ENCODE measurements around the gene OBSCN.

OBSCN gene

DNA sequence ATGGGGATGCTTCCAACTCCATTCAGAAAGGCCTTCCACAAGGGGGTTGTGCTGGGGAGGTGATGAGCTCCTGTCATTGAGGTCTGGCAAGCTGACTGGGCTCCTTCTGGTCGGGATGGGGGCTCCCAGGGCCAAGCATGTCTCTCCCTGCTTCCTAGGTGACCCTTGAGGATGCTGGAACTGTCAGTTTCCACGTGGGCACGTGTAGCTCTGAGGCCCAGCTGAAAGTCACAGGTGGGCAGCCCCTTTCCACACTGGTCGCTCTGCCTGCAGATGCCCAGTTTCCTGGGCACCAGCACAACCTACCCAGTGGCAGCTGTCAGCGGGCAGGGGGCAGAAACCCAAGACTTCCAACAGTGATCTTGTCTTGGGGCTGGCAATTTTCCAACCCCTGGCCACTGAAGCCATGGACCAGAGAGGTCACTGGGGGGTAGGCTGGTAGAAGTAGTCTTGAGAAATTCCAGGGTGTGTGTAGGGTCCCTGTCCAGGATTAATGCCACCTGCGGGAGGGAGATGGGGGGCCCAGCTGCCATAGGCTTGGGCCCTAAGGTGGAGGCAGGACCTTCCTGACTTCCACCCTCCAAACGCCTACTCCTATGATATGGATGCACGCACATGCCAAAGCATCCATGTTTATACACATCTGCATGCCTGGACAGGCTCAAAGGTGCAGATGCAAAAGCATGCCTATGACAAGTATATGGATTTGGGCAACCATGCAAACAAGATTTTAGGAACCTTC, 101.7 kb downstream of the OBSCN start:
- DNase-seq, result no peak

DNA sequence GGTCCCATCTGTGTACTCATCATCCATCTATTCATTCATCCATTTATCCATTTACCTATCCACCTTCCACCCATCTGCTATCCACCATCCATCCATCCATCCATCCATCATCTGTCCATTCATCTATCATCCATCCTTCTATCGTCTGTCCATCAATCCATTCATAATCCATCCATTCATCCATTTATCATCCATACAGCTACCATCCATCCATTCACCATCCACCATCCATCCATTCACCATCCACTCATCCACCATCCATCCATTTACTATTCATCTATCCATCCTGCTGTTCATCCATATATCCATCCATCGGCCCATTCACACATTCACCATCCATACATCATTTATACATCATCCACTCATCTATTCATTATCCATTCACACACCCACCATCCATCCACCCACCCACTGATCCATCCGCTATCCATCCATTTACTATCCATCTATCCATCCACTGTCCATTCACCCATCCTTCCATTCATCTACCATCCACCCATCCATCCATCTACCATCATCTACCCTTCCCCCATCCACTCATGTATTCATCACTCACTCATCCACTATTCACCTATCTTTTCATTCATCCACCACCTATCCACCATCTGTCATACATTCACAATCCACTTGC, 102.4 kb downstream of the OBSCN start:
- DNase-seq, result no peak

DNA sequence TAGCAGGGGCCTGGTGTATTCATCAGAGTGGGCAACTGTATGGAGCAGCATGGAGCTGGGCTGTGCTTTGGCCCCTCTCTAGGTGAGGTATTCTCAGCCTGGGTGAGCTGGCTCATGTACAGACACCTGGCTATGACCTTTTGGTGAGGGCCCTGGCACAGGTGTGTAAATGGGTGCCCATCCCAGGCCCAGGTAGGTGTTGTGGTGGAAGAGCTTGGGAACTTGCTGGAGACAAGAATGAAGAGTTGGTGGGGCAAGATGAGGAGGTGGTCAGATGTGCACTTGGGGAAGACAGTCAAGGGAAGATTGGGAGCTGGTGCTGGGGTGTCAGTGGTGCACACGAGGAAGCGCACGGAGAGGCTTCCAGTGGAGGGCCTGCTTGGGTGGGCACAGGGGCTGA, 103.2 kb downstream of the OBSCN start:
- DNase-seq, result no peak

DNA sequence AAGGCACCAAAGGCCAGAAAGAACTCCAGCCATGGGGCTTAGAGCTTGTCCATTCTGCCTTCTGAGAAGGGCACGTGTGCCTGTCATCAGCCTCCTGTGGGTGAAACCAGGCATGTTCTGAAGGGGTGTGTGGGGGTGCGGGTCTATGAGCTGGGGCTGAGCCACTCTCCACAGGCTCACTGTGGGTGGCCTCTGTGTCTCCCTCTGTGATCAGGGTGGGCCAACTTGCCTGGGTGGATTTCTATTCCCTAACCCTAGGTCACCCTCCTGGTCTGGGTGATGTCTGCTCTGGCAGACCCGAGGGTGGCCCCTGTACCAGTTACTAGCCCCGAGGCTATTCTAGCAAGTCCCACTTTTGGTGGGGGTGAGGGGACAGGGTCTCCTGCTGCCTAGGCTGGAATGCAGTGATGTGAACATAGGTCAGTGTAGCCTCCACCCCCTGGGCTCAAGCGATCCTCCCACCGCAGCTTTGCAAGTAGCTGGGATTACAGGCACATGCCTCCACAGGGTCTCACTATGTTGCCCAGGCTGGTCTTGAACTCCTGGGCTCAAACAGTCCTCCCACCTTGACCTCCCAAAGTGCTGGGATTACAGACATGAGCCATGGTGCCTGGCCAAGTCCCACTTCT, 104.4 kb downstream of the OBSCN start:
- DNase-seq, result no peak

DNA sequence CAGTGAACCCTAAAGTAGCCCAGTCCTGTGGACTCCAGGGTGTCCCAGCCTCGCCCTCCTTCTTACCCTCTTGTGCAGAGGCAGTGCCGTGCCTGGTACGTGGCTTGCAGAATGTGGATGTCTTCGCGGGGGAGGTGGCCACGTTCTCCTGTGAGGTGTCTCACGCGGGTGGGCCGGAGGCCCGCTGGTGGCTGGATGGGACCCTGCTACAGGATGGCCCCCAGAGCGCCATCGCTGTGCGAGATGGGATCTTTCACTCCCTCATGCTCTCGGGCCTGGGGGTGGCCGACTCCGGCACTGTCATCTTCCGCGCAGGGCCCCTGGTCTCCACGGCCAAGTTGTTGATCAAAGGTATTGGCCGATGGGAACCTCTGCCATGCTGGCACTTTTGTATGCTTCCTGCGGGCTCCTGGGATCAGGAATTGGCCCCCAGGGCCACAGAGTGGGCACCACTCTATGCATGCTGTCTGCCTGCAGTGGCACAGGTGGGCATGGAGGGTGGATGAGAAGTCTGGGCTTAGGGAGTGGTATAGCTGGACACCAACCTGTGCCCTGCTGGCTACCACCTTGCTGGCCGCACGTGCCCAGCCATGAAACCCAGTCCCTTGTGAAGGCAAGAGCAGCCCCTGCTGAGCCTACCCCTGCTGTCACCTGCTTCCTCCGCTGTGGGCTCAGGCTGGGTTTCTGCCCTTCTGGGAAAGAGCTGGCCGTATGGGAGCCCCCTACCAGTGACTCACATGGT, 105.9 kb downstream of the OBSCN start:
- no peak for DNase-seq

DNA sequence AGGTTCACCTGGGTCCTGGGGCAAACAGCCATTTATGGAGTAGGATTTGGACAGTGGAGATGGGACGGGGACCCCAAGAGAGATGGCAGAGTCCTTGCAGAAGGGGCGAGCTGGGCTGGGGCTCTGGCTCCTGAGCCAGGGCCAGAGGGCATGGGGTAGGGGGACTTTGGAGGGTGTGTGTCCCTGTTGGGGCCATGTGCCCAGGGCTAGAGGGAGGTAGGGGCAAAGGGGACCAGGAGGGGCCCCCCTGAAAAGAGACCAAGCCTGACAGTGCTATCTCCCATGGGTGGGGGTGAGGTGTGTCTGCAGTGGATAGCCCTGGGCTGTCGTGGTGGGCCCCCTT, 106.4 kb downstream of the OBSCN start:
- no peak for DNase-seq

DNA sequence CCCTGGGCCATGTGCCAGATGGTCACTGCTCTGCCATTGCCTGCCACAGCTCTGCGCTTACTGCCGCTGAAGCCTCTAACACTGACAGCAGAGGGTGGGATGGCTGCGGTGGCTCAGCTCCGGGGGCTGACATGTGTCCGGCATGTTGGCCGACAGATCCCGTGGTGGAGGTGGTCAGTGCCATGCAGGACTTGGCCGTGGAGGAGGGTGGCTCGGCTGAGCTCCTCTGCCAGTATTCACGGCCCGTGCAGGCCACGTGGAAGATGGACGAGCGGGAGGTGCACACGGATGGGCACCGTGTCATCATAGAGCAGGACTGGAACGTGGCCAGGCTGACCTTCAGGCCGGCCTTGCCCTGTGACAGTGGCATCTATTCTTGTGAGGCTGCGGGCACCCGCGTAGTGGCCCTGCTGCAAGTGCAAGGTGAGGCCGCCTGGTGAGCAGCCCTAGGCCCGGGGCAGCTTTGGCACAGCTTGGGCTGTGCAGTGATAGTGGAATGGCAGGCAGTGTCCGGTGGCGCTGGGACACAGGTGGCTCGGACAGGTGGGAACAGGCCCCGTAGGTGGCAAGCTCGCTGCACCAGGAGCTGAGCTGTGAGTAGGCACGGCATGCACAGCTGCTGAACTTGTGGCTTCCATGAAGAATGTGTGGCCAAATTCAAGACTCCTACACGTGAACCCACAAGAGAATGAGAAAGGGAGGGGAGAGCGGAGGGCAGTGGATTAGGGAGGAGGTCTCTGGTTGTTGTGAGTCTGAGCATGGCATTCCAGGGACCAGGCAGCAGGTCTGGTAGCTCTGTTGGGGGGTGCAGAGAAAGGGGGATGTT, 107.0 kb downstream of the OBSCN start:
- DNase-seq, result no peak

DNA sequence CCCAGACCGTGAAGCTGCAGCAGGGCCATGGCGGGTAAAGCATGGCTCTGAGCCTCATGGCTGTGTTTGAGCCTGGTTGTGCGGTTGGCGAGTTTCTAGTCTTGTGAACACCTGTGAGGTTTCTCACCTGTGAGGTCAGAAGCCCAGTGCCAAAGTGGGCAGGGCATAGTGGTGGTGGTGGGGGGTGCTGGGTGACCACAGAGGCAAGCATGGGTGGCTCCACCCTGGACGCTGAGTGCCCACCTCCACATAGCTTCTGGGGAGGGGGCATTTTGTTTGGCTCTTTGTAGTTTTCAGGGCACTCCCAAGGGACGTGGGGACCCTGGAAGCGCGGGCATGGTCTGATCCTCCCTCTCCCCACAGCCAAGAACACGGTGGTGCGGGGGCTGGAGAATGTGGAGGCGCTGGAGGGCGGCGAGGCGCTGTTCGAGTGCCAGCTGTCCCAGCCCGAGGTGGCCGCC, 107.7 kb downstream of the OBSCN start:
- no peak for DNase-seq

DNA sequence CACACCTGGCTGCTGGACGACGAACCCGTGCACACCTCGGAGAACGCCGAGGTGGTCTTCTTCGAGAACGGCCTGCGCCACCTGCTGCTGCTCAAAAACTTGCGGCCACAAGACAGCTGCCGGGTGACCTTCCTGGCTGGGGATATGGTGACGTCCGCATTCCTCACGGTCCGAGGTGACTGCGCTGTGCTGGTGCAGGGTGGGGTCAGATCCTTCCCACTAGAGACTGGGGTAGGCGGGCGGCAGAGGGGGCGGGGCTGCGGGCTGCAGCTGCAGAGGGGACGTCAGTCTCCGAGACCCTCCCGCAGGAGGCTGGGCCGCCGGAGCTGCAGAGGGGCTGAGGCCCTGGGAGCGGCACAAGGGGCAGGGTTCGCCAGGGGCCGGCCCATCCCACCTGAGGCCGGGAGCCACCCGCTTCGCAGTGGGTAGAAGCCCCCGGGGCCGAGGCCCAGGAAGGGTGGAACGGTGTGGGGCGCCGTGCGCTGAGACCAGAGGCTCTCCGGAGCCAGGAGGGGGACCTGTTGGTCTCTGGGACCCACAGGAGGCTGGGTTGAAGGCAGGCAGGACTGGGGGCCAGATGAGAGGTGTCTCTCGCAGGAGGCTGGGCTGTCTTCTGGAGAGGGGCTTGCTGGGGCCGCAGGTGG, 108.2 kb downstream of the OBSCN start:
- DNase-seq, result no peak

DNA sequence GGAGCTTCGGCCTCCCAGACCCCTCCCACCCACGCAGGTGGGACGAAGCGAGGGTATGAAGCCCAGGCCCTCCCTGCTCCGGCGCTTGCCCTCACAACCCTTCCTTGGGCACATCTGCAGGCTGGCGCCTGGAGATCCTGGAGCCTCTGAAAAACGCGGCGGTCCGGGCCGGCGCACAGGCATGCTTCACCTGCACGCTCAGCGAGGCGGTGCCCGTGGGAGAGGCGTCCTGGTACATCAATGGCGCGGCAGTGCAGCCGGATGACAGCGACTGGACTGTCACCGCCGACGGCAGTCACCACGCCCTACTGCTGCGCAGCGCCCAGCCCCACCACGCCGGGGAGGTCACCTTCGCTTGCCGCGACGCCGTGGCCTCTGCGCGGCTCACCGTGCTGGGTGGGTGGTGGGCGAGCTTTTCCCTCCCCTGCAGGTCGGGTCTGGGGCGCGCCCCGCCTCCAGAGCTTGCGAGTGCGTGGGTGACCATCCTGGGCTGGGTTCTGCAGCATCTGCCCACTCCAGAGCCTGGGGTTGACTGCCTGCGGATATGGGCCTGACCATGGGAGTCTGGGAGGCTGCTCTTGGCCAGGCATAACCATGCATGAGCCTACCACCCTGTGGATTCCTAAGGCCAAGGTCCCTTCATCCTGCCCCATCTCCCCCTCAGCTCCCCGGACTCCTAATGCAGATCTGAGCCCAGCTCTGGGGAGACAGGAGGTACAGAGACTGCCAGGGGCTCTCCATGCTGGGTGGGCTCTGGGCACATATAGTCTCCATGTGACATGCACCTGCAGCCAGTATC, 108.9 kb downstream of the OBSCN start:
- DNase-seq, result no peak

DNA sequence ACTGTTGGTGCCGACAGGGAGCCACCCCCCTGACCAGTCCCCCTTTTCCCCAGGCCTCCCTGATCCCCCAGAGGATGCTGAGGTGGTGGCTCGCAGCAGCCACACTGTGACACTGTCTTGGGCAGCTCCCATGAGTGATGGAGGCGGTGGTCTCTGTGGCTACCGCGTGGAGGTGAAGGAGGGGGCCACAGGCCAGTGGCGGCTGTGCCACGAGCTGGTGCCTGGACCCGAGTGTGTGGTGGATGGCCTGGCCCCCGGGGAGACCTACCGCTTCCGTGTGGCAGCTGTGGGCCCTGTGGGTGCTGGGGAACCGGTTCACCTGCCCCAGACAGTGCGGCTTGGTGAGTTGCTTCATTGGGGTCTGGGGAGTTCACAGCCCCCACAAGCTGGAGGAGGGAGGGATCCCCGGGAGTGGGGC, 109.6 kb downstream of the OBSCN start:
- DNase-seq, result no peak

DNA sequence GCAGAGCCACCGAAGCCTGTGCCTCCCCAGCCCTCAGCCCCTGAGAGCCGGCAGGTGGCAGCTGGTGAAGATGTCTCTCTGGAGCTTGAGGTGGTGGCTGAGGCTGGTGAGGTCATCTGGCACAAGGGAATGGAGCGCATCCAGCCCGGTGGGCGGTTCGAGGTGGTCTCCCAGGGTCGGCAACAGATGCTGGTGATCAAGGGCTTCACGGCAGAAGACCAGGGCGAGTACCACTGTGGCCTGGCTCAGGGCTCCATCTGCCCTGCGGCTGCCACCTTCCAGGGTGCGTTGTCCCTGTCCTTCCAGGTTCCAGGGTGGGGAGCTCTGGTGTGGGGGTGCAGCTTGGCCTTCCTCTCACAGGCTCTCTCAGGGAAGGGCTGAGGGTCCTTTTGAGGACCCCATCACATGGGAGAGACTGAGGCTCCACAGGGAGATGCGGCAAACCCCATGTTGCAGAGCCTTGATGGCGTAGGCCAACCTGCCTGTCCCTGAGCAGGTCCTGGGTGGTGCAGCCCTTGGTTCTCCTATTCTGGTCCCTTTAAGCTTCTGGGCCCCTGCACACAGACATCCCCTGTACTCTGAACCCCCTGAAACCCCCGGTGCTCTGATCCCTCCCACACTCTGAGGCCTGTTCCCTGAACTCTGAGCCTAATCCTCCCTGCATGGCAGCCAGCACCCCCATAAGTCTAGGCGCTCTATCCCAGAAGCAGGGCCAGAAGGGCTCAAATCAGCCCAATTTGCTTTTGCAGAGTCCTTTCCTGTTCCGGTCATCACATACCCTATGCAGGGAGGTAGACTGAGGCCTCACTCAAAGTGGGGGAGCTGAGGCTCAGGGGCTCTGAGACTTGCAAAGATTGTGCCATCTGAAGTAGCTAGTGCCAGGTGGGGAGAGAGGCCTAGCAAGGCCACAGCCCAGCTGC, 110.3 kb downstream of the OBSCN start:
- no peak for DNase-seq

DNA sequence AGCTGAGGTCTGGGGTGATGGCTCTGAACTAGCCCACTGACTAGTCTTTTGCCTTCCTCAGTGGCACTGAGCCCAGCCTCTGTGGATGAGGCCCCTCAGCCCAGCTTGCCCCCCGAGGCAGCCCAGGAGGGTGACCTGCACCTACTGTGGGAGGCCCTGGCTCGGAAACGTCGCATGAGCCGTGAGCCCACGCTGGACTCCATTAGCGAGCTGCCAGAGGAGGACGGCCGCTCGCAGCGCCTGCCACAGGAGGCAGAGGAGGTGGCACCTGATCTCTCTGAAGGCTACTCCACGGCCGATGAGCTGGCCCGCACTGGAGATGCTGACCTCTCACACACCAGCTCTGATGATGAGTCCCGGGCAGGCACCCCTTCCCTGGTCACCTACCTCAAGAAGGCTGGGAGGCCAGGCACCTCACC, 111.0 kb downstream of the OBSCN start:
- no peak for DNase-seq

DNA sequence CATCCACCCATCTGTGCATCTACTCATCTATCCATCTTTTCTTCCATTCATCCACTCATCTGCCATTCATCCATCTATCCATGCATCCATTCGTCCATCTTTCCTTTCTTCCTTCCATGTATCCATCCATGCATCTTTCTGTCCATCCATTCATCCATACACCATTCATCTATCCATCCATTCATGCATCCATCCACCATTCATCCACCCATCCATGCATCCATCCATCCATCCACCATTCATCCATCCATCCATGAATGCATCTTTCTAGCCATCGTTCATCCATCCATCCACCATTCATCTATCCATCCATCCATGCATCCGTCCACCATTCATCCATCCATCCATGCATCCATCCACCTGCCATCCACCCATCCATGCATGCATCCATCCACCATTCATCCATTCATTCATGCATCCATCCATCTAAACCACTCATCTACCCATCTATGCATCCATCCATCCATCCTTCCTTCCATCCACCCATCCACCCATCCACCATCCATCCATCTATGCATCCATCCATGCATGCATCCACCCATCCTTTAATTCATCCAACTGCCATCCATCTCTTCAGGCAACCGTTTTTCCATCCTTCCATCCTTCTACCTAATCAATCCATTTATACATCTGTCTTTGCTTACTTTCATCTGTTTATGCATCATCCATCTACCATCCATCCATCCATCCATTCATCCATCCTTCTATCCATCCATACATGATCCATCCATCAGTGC, 111.7 kb downstream of the OBSCN start:
- DNase-seq, result no peak

DNA sequence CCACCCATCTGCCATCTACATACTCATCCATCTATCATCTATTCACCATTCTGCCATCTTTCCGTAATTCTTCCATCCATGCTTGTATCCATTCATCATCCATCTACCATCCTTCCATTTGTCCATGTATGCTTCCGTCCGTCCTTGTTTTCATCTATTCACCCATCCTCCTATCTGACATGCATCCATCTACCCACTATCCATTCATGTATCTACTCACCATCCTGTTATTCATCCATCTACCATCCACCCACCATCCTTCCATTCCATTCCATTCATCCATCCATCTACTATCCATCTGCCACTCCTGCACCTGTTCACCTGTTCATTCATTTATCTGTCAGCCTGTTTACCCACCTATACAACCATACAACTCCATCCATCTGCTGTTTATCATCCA, 112.5 kb downstream of the OBSCN start:
- no peak for DNase-seq

DNA sequence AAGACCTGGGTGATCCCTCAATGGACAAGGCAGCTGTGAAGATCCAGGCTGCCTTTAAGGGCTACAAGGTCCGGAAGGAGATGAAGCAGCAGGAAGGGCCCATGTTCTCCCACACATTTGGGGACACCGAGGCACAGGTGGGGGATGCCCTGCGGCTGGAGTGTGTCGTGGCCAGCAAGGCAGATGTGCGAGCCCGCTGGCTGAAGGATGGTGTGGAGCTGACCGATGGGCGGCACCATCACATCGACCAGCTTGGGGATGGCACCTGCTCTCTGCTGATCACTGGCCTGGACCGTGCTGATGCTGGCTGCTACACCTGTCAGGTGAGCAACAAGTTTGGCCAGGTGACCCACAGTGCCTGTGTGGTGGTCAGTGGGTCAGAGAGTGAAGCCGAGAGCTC, 113.6 kb downstream of the OBSCN start:
- no peak for DNase-seq

DNA sequence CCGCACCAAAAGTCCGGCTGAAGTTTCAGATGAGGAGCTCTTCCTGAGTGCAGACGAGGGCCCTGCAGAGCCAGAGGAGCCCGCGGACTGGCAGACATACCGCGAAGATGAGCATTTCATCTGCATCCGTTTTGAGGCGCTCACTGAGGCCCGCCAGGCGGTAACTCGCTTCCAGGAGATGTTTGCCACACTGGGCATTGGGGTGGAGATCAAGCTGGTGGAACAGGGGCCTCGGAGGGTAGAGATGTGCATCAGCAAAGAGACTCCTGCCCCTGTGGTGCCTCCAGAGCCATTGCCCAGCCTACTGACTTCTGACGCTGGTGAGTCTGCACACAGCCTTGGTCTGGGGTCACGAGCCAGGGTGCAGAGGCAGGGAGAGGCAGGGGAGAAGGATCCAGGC, 114.1 kb downstream of the OBSCN start:
- DNase-seq, result no peak

DNA sequence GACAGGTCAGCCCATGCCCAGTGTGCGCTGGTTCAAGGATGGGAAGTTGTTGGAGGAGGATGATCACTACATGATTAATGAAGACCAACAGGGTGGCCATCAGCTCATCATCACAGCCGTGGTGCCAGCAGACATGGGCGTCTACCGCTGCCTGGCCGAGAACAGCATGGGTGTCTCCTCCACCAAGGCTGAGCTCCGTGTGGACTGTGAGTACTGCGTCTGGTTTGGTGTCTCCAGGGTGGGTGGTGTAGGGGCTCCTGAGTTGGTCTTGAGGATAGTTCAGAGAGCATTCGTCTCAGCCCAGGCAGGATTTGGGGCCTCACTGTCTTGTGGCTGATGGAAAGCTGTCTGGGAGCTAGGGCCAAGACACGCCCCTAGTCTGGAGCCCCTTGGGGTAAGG, 115.6 kb downstream of the OBSCN start:
- DNase-seq, result no peak

DNA sequence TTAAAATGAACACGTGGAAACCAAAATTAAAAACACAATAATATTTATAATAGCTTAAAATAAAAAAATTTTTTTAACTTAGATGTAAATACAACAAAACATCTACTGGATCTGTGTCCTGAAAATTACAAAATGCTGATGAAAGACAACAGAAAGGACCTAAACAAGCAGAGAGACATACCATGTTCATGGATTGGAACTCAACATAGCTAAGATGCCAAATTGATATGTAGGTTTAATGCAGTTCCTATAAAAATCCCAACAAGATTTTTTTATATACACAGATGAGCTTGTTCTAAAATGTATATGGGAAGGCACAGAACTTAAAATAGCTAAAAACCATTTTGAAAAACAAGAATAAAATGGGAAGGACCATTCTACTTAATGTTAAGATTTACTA, 117.4 kb downstream of the OBSCN start:
- DNase-seq, result no peak

DNA sequence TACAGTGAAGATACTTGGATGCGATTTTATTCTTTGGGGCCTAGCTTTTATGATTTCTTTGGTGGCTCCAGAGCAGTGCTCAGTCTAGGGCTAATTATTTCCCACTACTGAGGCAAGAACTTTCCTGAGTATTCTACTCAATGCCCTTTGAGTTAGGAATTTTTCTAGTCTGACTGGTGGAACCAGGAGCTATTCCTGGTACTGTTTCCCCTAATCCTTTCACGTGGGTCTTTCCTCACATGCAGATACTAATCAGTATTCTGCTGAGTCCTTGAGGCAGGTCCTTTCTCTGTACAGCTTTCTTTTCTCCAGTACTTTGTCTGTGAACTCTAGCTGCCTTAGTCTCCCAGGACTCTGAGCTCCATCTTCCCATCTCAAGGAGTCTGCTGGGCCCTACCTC, 122.0 kb downstream of the OBSCN start:
- no peak for DNase-seq
